Neuron (in vitro differentiated cells): ENCODE measurements around the gene FANCL.
"Not testable (repeated sequence)": the region's sequence is repeated elsewhere in the genome, so short reads cannot be mapped to it uniquely, and the experiment has no call there.

Experiments
- H2AFZ ChIP-seq: one replicate; pipeline ENCODE4 v1.6.1; 2013; ENCODE audit warnings: low read depth, mild to moderate bottlenecking, inconsistent platforms, low read length, moderate library complexity
- H3K27me3 ChIP-seq: one replicate; pipeline ENCODE4 v1.6.1; 2013; ENCODE audit warnings: low read length; ENCODE audit not compliant: insufficient read depth
- H3K36me3 ChIP-seq: one replicate; pipeline ENCODE4 v1.6.1; 2013; ENCODE audit warnings: low read length; ENCODE audit not compliant: insufficient read depth
- H3K4me1 ChIP-seq: one replicate; pipeline ENCODE4 v1.6.1; 2013; ENCODE audit warnings: low read length; ENCODE audit not compliant: insufficient read depth
- H3K4me3 ChIP-seq: 2 replicates; pipeline ENCODE4 v1.5.1; 2013; ENCODE audit warnings: mild to moderate bottlenecking, low read length, moderate library complexity
- H3K9me3 ChIP-seq: one replicate; pipeline ENCODE4 v1.6.1; 2013; ENCODE audit warnings: low read length

The FANCL gene

GRCh38 chr2:58195662-58196061 lies 45.5 kb downstream of the FANCL start:
- no peaks in the 10 kb centered on the region for H3K27me3 ChIP-seq
- peaks cover 10% of the 10 kb centered on the region for H3K36me3 ChIP-seq
- H2AFZ ChIP-seq = no peak overlapping the region
- no peak overlapping the region for H3K4me3 ChIP-seq
- no peaks in the 10 kb centered on the region for H3K4me1 ChIP-seq
- no peaks in the 10 kb centered on the region for H3K9me3 ChIP-seq

- no peaks in the 10 kb centered on the region for H3K4me1 ChIP-seq
- H3K4me3 ChIP-seq = no peak overlapping the region
- H2AFZ ChIP-seq = no peak overlapping the region
- H3K36me3 ChIP-seq = peaks cover 10% of the 10 kb centered on the region
- no peaks in the 10 kb centered on the region for H3K9me3 ChIP-seq
- no peaks in the 10 kb centered on the region for H3K27me3 ChIP-seq
These were observed 46.7 kb downstream of the FANCL start for GRCh38 chr2:58194458-58194857.

GRCh38 chr2:58187022-58187421 lies 54.1 kb downstream of the FANCL start:
- H3K36me3 ChIP-seq = peaks cover 16% of the 10 kb centered on the region
- H3K9me3 ChIP-seq, H3K27me3 ChIP-seq, H3K4me1 ChIP-seq, H2AFZ ChIP-seq, H3K4me3 ChIP-seq: not testable (repeated sequence)

GRCh38 chr2:58186501-58186900 lies 54.6 kb downstream of the FANCL start:
- H3K4me1 ChIP-seq = no peaks in the 10 kb centered on the region
- H3K36me3 ChIP-seq = peaks cover 16% of the 10 kb centered on the region
- H3K4me3 ChIP-seq = no peak overlapping the region
- no peaks in the 10 kb centered on the region for H3K27me3 ChIP-seq
- no peaks in the 10 kb centered on the region for H3K9me3 ChIP-seq
- no peak overlapping the region for H2AFZ ChIP-seq

- Histone ChIP-seq H3K27me3 (no peaks in the 10 kb centered on the region), H3K4me3 (no peak overlapping the region), H3K9me3 (no peaks in the 10 kb centered on the region), H2AFZ (no peak overlapping the region), H3K4me1 (no peaks in the 10 kb centered on the region), H3K36me3 (no peaks in the 10 kb centered on the region)
These were observed 58.6 kb downstream of the FANCL start for GRCh38 chr2:58182527-58182926.

GRCh38 chr2:58180635-58181034 lies 60.5 kb downstream of the FANCL start:
- no peaks in the 10 kb centered on the region for H3K9me3 ChIP-seq
- no peaks in the 10 kb centered on the region for H3K27me3 ChIP-seq
- no peak overlapping the region for H3K4me3 ChIP-seq
- H3K36me3 ChIP-seq = no peaks in the 10 kb centered on the region
- H2AFZ ChIP-seq = no peak overlapping the region
- H3K4me1 ChIP-seq = no peaks in the 10 kb centered on the region

- H3K4me3 ChIP-seq, H3K36me3 ChIP-seq, H3K9me3 ChIP-seq, H3K27me3 ChIP-seq, H3K4me1 ChIP-seq, H2AFZ ChIP-seq: not testable (repeated sequence)
These were observed 61.0 kb downstream of the FANCL start for GRCh38 chr2:58180175-58180574.

GRCh38 chr2:58177187-58177586 lies 63.9 kb downstream of the FANCL start:
- not testable (repeated sequence) for H2AFZ ChIP-seq, H3K27me3 ChIP-seq, H3K9me3 ChIP-seq

GRCh38 chr2:58171831-58172230 lies 69.3 kb downstream of the FANCL start:
- H3K4me1 ChIP-seq, H3K36me3 ChIP-seq, H2AFZ ChIP-seq, H3K4me3 ChIP-seq, H3K9me3 ChIP-seq, H3K27me3 ChIP-seq: not testable (repeated sequence)

More at GRCh38 chr2:58177187-58177586, 63.9 kb downstream of the FANCL start:
- H3K4me1 ChIP-seq, H3K4me3 ChIP-seq, H3K36me3 ChIP-seq: not testable (repeated sequence)

- not testable (repeated sequence) for H2AFZ ChIP-seq, H3K9me3 ChIP-seq, H3K27me3 ChIP-seq, H3K4me3 ChIP-seq, H3K36me3 ChIP-seq, H3K4me1 ChIP-seq
These were observed 70.7 kb downstream of the FANCL start for GRCh38 chr2:58170334-58170933.

- H3K4me1 ChIP-seq, H3K27me3 ChIP-seq, H3K4me3 ChIP-seq, H3K9me3 ChIP-seq, H2AFZ ChIP-seq: not testable (repeated sequence)
- peaks cover 13% of the 10 kb centered on the region for H3K36me3 ChIP-seq
These were observed 71.3 kb downstream of the FANCL start for GRCh38 chr2:58169845-58170244.

GRCh38 chr2:58168130-58168529 lies 73.0 kb downstream of the FANCL start:
- H3K4me1 ChIP-seq, H2AFZ ChIP-seq, H3K27me3 ChIP-seq, H3K9me3 ChIP-seq, H3K4me3 ChIP-seq: not testable (repeated sequence)
- H3K36me3 ChIP-seq = peaks cover 19% of the 10 kb centered on the region

GRCh38 chr2:58163913-58164312 lies 77.2 kb downstream of the FANCL start:
- H3K27me3 ChIP-seq = no peaks in the 10 kb centered on the region
- no peak overlapping the region for H3K4me3 ChIP-seq
- H3K4me1 ChIP-seq = no peaks in the 10 kb centered on the region
- H3K36me3 ChIP-seq = peaks cover 56% of the 10 kb centered on the region
- H2AFZ ChIP-seq = no peak overlapping the region
- no peaks in the 10 kb centered on the region for H3K9me3 ChIP-seq

GRCh38 chr2:58158481-58158880 lies 82.6 kb downstream of the FANCL start:
- no peak overlapping the region for H2AFZ ChIP-seq
- H3K9me3 ChIP-seq = no peaks in the 10 kb centered on the region
- peaks cover 51% of the 10 kb centered on the region for H3K36me3 ChIP-seq
- H3K4me3 ChIP-seq = no peak overlapping the region
- no peaks in the 10 kb centered on the region for H3K4me1 ChIP-seq
- H3K27me3 ChIP-seq = no peaks in the 10 kb centered on the region
